HG02973 (cell line): Measurements from ENCODE around the gene DMGDH.

Source experiments
- ATAC-seq: cut with Tn5 transposase; IDR thresholded peaks from one replicate; pipeline ENCODE4 v1.9.1; 2021; ENCODE audit warnings: moderate library complexity; ENCODE audit not compliant: unreplicated experiment

DMGDH gene

DNA sequence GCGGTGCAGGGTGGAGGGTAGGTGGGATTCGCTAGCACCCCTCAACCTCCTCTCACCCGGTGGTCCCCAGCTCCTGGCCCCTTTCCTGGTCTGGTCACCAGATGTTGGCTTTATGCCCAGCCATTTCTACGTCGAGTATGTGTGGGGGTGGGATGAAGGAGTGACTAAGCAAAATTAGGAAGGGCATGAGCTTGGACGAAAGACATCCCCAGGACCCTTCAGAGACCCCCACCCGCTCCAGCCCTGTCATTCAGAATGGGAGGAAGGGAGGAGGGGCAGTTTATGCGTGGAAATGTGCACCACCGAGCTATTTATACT, 835 bp upstream of the DMGDH start:
- ATAC-seq = no peak

DNA sequence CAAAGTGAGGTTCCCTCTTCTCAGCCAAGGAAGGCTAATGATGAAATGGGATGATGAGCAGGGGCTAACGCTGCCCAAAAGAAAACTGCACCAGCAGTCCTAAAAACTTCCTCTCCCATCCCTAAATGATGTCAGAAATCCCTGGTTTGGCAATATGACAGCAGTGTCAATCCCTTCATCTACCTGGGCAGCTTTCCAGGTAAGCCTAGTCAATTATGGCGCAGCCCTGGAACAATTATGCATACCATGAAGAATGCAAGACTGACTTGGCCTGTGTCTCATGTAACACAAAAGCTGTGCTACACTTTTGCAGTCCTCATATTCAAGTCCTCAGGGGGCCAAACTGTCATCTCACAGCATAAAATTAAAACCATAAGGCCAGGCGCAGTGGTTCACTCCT, 7.0 kb downstream of the DMGDH start:
- ATAC-seq = no peak

DNA sequence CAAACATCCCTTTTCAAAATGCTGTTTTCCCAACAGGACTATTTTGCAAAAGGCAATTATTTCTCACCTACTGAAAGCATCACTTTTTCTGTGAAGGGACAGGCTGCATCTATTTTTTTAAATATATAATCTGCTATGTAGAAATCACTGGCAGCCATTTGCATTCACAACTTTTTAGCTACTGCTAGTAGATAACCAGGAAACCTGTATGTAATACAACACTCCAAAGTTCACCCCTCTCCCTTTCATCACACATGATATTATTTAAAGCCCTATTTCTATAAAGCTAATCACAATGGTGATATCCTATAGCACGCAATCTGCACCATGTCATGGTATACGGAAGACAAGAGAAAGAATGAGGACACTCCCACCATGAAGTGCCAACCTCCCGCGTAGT, 9.8 kb downstream of the DMGDH start:
- ATAC-seq = no peak

DNA sequence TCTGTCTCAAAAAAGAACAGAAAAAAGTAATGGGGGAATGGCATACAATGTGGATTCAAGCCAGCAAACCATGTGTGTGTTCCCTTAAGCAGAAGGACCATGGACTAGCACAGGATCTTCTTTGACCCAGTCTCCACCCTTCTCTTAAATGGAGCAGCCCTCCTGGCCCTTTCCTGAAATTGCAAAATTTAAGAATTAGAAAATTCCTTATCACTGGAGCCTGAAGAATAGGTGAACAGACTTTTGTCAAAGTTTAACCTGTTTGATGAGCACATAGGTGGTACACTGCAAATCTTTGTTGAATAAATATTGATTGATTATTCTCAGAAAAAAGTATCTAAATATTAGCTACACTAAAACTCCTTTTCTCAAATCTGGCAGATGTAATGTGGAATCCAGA, 12.6 kb downstream of the DMGDH start:
- ATAC-seq = no peak

DNA sequence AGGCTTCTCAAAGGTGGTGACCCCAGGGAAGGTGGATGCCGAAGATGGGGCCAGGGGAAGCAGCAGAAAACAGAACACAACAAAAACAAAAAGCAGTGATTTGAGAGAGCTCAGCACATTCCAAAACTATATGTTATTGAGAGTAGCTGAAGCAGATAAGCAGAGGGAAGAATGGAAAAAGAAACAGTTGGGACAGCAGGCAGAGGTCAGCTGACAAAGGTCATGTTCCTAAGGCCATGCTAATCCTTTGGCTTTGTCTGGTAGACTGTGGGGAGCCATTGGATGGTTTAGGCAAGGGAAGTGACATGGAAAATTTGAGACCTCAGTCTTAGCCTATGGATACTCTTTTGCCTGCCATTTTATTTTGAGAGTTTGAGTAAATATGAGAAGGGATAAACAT, 14.5 kb downstream of the DMGDH start:
- no peak for ATAC-seq

DNA sequence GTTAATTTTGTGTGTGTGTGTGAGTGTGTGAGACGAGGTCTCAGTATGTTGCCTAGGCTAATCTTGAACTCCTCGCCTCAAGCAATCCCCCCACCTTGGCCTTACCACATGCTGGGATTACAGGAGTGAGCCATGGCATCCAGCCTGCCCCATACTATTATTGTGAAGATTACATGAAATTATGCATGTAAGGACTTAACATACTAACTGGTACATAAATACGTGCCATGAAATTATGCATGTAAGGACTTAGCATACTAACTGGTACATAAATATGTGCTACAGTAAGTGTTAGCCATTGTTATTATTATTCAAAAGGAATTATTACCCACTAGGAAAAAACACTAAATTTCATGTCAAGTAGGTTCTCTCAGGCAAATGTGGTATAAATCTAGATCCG, 16.2 kb downstream of the DMGDH start:
- ATAC-seq = no peak

DNA sequence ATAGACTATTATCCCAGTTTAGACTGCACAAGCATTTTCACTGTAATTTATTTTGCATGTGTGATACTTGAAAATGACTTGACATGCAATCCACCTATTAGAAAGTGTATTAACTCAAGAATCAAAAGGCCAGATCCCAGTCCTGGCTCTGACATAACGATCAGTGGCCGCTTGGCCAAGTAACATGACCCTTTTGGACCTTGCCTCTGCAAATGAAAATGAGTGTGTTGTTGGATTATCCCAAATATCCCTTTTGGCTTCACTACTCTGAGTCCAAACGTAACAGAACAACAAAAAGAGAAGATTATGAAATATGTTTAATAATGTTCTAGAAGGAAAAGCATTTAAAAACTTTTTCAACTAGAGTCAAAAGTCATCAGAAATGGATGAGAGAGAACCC, 19.0 kb downstream of the DMGDH start:
- no peak for ATAC-seq

DNA sequence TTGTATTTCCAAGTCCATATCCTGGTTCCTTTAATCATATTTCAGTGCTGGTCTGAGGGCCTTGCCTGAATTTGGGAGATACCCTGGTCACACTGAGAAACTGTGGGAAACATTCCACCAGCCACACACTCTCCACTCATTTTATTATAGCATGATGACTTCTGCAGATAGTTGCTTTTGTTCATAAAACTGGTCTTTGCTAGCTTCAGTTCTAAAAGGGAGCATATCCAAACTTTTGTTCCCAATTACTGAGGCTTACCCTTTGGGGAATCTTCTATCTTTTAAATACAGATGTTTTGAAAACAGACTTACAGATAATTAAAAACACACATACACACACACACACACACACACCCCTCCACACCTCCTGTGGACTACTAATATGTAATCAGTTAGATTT, 21.0 kb downstream of the DMGDH start:
- ATAC-seq = no peak

DNA sequence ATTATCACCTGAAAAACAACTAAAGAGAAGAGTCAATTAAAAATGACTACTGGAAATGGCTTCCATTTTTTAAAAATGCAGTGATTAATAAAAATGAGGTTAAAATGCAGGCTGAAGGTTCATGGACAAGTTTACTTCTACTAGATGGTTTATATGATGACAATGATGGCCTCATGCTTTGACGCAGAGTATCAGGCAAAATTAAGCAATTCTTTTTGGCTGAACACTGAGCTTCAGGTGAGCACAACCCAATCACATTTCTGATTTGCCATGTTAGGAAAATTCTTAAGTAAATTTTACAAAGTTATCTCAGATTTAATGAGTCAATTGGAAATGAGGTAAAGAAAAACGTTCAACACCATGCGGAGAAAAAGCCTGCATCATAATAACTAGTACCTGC, 22.3 kb downstream of the DMGDH start:
- ATAC-seq = no peak

DNA sequence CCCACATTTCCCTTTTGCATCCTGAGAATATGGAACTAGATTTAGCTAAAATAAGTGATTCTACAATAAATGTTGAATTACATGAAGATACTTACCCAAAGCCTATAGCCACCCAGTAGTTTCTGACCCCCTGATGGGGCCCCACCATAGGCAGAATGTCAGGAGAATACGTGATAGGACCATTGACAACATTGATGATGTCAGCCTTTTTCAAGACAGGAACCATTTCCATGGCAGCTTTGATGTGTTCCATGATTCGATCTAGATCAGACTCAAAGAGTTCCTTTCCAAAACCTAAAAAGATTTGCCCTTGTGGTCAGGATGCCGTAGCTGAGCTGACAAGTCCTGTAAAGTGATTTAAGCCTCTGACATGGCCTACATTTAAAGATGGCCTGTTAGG, 27.3 kb downstream of the DMGDH start:
- no peak for ATAC-seq

DNA sequence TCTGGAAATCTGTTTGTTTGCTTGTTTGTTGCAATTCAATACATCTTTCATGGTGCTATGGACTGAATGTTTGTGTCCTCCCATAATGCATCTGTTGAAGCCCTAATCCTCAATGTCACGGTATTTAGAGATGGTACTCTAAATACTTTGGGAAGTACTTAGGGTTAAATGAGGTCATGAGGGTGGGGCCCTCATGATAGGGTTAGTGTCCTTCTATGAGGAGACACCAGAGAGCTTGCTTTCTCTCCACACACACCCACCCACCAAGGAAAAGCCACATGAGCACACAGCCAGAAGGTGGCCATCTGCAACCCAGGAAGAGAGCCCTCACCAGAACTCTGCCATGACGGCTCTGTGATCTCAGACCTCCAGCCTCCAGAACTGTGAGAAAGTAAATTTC, 32.7 kb downstream of the DMGDH start:
- ATAC-seq = no peak

DNA sequence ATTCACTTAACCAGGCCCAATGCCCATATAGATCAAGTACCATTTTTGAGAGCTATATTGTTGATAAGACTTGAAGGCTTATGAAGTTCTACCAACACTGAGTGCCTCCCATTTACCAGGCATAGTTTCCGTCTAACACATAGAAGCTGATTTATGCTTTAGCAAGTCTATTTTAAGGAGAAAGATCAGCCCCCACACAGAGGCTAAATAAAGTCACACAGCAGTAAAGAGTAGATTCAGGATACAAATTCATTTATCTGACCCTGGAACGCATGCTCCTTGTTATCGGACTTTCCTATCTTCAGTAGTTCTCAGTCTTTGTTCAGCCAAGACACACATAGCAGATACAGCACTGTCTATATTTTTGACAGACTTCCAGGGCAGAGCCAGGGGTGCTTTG, 34.2 kb downstream of the DMGDH start:
- no peak for ATAC-seq

DNA sequence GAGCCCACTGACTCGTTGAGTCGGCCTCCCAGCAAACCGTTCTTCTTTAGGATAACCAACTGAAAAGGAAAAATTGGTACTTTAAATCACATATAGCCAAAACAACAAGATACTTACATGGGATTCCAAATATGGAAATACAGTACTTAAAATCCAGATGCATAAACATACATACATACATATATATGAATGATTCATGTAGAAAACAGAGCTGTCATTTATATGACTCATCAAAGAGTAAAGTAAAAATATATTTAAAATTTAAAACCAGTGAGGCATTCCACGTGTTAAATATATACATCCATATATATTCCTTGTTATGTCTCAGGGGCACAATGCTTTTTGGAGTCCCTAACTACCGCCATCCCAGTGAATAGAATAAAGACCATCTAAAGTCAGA, 36.7 kb downstream of the DMGDH start:
- no peak for ATAC-seq

DNA sequence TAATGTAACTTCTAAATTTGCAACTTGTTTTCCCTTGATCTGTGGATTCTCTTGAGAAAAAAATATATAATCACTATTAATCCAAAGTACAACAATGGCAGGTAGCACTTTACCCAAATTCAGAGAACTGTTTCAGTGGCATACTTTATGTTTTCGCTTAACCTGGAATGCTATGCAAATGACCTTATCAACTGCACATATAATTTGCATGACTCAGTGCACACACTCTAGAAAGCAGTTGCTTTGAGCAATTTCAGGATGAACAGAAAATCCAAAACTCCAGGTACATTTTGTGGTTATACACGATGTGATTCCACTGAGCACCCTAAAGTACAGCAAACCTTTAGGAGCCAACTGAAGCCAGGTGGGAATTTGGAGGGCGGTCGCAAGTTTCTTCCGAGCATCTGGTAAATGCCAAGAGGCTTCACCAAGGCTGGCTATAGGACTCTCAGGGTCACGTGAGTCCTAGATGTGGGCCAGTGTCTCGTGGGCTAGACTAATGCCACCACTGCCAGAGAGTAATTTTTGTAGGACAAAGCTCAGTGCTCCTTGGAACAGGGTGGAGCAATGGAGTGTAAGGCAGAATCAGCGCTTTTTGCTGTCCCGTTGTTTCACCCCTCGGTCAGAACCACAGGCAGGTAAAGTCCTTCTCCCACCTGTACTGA, 37.3 kb downstream of the DMGDH start:
- ATAC-seq = no peak

DNA sequence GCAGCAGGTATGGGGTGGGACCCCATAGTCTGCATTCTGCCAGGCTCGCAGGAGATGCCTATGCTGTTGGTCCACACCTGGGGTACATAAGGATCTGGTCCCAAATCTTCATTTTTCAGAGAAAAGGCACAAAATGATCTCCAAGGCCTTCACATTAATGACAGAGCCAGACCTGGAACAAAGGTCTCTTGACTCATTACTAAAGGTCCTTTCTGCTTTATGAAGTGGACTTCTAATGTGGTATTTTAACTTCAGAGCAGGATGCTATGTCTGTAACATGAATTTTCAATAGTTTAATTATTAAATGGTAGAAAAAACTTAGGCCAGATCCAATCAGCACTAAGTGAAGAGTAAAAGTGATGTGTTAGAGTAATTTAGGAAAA, 38.0 kb downstream of the DMGDH start:
- ATAC-seq = no peak

DNA sequence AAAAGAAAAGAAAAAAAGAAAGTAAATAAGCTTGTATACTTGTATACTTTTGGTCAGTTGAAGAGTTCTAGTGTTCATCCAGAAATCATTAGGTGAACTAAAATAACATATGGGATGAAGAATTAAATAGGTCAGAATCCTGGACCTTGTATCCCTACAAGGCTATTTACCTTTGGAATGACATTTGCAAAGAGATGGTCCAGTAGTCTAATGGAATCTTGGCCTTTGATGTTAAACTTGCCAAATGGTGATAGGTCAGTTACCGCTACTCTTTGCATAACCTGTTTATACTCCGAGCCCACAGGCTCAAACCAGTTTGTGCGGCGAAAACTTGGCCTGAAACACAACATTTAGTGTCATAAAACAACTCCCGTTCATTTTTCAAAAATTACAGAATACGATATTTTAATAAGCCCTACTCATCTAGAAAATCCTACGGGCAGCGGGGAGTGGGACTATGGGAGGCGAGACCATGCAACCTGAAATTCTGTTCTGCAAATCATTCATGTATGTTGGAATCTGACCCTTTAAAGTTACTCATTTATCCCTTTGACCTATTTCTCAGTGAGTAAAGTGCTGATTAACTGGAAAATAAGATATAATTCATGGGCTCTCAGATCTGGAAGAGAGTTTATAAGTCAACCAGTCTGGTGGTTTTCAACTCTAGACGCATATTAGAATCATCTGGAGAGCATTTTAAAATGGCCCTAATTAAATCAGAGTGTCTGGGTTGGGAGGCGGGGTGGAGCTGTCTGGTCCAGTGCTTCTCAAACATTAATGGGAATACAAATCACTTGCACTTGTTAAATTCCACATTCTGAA, 38.6 kb downstream of the DMGDH start:
- no peak for ATAC-seq

DNA sequence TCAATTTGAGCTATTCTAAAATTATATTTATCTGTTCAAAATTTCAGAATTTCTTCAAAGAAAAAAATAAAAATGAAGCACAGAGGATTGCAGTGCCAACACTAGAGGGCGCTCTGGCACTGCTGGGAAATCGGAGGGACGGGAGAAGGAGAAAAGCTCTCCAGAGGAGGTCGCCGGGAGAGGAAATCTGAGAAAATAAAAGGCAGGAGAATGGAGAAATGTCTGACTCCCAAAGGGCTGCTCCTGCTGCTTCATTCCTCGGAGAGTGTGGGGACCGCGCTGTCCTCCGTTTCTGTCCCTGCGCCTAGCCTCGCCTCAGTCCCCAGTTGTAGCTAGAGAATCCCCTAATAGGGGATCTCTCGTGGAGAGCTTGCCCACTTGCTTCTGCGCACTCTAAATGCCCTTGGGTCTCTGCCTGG, 44.4 kb downstream of the DMGDH start:
- ATAC-seq = no peak

DNA sequence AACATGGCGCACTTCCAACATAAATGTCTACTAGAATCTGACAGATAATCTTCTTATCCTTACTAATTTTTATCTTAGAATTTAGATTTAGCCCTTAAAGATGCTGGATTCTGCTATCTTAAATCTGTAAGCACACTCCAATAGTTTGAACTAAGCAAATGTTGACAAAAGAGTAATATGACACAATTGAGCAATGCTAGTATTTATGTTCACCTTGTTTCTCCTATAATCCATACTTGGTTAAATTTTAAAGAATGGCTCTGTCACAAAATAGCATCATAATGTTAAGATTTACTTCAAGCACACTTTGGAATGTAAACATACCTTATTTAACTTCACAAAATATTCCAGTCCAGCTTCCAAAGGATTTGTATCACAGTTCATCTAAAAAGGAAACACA, 45.5 kb downstream of the DMGDH start:
- no peak for ATAC-seq

DNA sequence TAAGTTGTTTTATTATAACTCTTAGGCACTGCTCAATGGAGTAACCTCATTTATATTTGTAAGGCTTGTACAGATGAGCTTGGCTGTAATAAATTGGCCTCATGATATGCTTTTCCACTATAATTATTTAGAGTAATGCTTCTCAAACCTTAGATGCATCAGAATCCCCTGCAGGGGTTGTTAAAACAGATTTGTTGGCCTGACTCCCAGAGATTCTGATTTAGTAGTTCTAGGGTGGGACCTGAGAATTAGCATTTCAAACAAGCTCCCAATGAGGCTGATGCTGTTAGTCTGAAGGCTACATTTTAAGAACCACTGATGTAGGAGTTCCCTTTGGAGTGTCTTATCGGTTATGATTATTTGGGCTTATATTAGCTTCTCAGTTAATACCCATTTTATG, 46.1 kb downstream of the DMGDH start:
- ATAC-seq = no peak

DNA sequence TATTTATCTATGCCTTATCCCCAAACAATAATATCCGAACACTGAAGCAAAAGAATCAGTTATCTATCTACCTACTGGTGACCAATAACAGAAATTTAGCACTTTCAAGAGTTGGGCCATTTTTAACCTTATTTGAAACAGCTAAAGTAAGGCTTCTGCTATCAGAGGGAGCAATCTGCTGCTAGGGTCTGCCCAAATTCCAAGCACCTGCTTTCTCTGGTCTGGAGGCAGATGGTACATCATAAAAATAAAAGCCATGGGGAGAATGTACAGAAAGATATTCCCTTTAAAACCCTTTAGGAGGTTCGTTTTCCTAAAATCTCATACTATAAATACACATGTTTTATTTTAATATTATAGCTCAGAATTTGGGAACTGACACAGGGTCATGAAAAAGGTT, 46.7 kb downstream of the DMGDH start:
- ATAC-seq = no peak

DNA sequence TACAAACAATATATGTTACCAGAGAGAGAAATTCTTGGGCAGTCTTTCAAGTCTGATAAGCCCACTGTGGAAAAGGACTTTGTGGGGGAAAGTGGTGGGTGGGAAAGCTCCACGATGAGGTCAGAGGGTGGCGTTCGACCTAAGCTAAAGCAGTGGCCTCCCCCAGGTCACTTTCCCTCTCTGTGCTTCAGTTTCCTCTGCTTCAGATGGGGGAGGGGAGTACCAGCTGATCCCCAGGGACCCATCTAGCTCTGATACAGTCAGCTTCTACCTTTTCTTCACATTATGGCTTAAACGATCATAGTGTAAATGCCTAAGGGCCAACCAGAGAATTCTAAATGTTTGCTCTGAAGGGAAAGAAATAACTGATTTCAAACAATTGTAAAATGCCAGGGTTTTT, 47.7 kb downstream of the DMGDH start:
- ATAC-seq = no peak

DNA sequence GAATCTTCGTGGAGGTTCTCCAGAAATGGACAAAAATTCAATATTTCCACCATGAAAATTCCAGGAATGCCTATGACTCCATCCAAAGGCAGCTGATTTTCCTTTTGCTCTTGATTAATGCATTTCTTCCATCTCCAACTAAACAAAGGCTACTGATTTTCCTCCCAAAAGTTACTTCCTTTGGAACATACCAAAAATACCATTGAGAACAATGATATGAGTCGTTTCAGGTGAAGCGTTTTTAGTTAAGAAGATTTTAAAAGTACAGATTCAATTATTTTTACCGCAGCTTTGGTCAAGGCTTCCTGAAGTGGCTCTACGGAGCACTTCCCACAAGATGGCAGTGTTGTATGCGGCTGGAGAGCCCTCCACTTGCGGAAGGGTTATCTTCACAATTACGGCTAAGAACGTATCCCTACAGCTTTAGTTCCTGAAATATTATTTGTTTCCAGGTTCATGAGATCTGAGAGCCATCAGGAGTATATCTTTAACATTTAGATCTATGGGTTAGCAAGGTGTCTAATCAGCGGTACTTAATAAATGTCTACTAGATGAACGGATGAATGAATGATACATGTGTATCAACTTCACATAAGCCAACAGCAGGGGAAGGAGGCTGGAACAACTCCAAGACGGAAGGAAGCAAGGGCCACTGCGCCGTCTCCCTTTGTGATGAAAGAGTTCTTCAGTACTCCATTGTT, 48.5 kb downstream of the DMGDH start:
- no peak for ATAC-seq
